Breast epithelium (tissue), 4 donors: Measurements from ENCODE around the gene MYO1D. TPM values are rescaled to one million over a fixed set of nuclear protein-coding genes. Genes with fewer than 3 reads are reported as not detected.

Experiments
- DNase-seq, 2 donors: peaks; one replicate each; pipeline ENCODE4 v3.0.0-alpha.2; 2019; ENCODE audit warnings: low spot score in 2 of 2
- H3K27ac ChIP-seq, 2 donors: fragments of 200-600 bp; sonication (generic) in 1 of 2; one replicate each; pipeline ENCODE4 v1.5.1; 2016 to 2019; ENCODE audit warnings: mild to moderate bottlenecking in 1 of 2
- H3K27me3 ChIP-seq, 2 donors: fragments of 200-600 bp; sonication (generic) in 1 of 2; one replicate each; pipeline versions ENCODE4 v1.5.1 to v1.6.0; 2017 to 2019; ENCODE audit warnings: control low read depth in 1 of 2, mild to moderate bottlenecking in 1 of 2
- H3K36me3 ChIP-seq: fragments of 200-600 bp; one replicate; pipeline ENCODE4 v1.5.1; 2019
- H3K4me1 ChIP-seq, 2 donors: fragments of 200-600 bp; sonication (generic); one replicate each; pipeline ENCODE4 v1.5.1; 2016 to 2019; ENCODE audit warnings: control low read depth in 1 of 2
- H3K4me3 ChIP-seq, 3 donors: fragments of 200-600 bp; sonication (generic); 1 replicate in 2 of 3; 2 replicates in 1 of 3; pipeline ENCODE4 v1.5.1; 2016 to 2019; ENCODE audit warnings: mild to moderate bottlenecking in 3 of 3, moderate library complexity in 2 of 3
- H3K9me3 ChIP-seq, 2 donors: fragments of 200-600 bp; sonication (generic) in 1 of 2; one replicate each; pipeline ENCODE4 v1.5.1; 2016 to 2019; ENCODE audit warnings: control low read depth in 1 of 2
- CTCF ChIP-seq, 3 donors: fragments of 450-650 bp; IDR thresholded peaks; one replicate each; pipeline ENCODE4 v1.5.1; 2016 to 2017; ENCODE audit warnings: antibody characterized with exemption in 3 of 3, mild to moderate bottlenecking in 3 of 3, moderate library complexity in 3 of 3
- POLR2A ChIP-seq: fragments of 450-650 bp; IDR thresholded peaks from one replicate; pipeline ENCODE4 v1.6.1; 2016; ENCODE audit warnings: antibody characterized with exemption, mild to moderate bottlenecking, moderate library complexity
- POLR2AphosphoS5 ChIP-seq, 3 donors: sonication (generic); formaldehyde crosslinking; IDR thresholded peaks; one replicate each; pipeline ENCODE4 v1.6.1; 2017; ENCODE audit warnings: antibody characterized with exemption in 3 of 3
- intact Hi-C: fragments of 100-400 bp; cut with DNase I; formaldehyde crosslinking; loops from one replicate; pipeline ENCODE4 v1.15.1; 2023; ENCODE audit warnings: low total_unique reads
- total RNA-seq, 3 donors: library from RNA; depleted of rRNA; stranded (reverse); fragments of >200 nt; gene quantifications; one replicate each; pipeline ENCODE4 v1.1.0, GENCODE V29; 2016

Gene MYO1D
- total RNA-seq, 3 donors from 2014 or later, result 54.4 to 114 (median 76.7) TPM

- TF ChIP-seq POLR2AphosphoS5 (IDR thresholded peaks at IDR 0.05) (no peak), POLR2A (no peak), CTCF (IDR thresholded peaks at IDR 0.05) (no peak)
- Histone ChIP-seq H3K27me3 (no peaks in the 10 kb centered on the region), H3K4me3 (no peak overlapping the region), H3K36me3 (no peaks in the 10 kb centered on the region), H3K4me1 (no peaks in the 10 kb centered on the region), H3K27ac (peak overlapping the region in 1 of 2 donors; percentile 48), H3K9me3 (no peaks in the 10 kb centered on the region)
- DNase-seq, result no peak
- intact Hi-C loops, result no loop called here
These were observed 372.5 kb downstream of the MYO1D start for GRCh38 chr17:32504166-32504990.

- Histone ChIP-seq H3K36me3 (no peaks in the 10 kb centered on the region), H3K4me1 (no peaks in the 10 kb centered on the region), H3K4me3 (no peak overlapping the region), H3K9me3 (no peaks in the 10 kb centered on the region), H3K27me3 (no peaks in the 10 kb centered on the region), H3K27ac (peak overlapping the region in 1 of 2 donors; percentile 48)
- intact Hi-C loops, result no loop called here
- DNase-seq, result no peak
- TF ChIP-seq POLR2A, result no peak
- TF ChIP-seq CTCF (IDR thresholded peaks at IDR 0.05), result no peak
- no peak for TF ChIP-seq POLR2AphosphoS5 (IDR thresholded peaks at IDR 0.05)
These were observed 373.4 kb downstream of the MYO1D start for GRCh38 chr17:32503251-32504165.

GRCh38 chr17:32502710-32503109 is 374.2 kb downstream of the MYO1D start:
- TF ChIP-seq CTCF (IDR thresholded peaks at IDR 0.05) (no peak), POLR2AphosphoS5 (IDR thresholded peaks at IDR 0.05) (no peak), POLR2A (no peak)
- Histone ChIP-seq H3K4me3 (no peak overlapping the region), H3K9me3 (no peaks in the 10 kb centered on the region), H3K27ac (no peak overlapping the region), H3K27me3 (no peaks in the 10 kb centered on the region), H3K4me1 (no peaks in the 10 kb centered on the region), H3K36me3 (no peaks in the 10 kb centered on the region)
- no peak for DNase-seq
- intact Hi-C loops, result no loop called here

GRCh38 chr17:32502013-32502412 is 374.9 kb downstream of the MYO1D start:
- DNase-seq, result no peak
- intact Hi-C loops, result no loop called here
- TF ChIP-seq CTCF (IDR thresholded peaks at IDR 0.05) (no peak), POLR2AphosphoS5 (IDR thresholded peaks at IDR 0.05) (no peak), POLR2A (no peak)
- no peak overlapping the region for H3K27ac ChIP-seq
- no peaks in the 10 kb centered on the region for H3K36me3 ChIP-seq
- no peaks in the 10 kb centered on the region for H3K4me1 ChIP-seq
- H3K4me3 ChIP-seq, result no peak overlapping the region
- H3K27me3 ChIP-seq, result no peaks in the 10 kb centered on the region
- no peaks in the 10 kb centered on the region for H3K9me3 ChIP-seq

GRCh38 chr17:32498391-32498790 is 378.5 kb downstream of the MYO1D start:
- H3K36me3 ChIP-seq, result no peaks in the 10 kb centered on the region
- H3K4me3 ChIP-seq, result no peak overlapping the region
- no peak for DNase-seq
- no peaks in the 10 kb centered on the region for H3K27me3 ChIP-seq
- TF ChIP-seq CTCF (IDR thresholded peaks at IDR 0.05), result no peak
- no peak for TF ChIP-seq POLR2A
- no peak for TF ChIP-seq POLR2AphosphoS5 (IDR thresholded peaks at IDR 0.05)
- intact Hi-C loops, result no loop called here
- no peaks in the 10 kb centered on the region for H3K9me3 ChIP-seq
- no peaks in the 10 kb centered on the region for H3K4me1 ChIP-seq
- no peak overlapping the region for H3K27ac ChIP-seq
